HG02981 (cell line): ENCODE data around the gene FAT3.

ENCODE experiments used
- ATAC-seq: cut with Tn5 transposase; IDR thresholded peaks from one replicate; pipeline ENCODE4 v1.9.1; 2021; ENCODE audit warnings: mild to moderate bottlenecking, moderate library complexity; ENCODE audit not compliant: unreplicated experiment

Gene FAT3

DNA sequence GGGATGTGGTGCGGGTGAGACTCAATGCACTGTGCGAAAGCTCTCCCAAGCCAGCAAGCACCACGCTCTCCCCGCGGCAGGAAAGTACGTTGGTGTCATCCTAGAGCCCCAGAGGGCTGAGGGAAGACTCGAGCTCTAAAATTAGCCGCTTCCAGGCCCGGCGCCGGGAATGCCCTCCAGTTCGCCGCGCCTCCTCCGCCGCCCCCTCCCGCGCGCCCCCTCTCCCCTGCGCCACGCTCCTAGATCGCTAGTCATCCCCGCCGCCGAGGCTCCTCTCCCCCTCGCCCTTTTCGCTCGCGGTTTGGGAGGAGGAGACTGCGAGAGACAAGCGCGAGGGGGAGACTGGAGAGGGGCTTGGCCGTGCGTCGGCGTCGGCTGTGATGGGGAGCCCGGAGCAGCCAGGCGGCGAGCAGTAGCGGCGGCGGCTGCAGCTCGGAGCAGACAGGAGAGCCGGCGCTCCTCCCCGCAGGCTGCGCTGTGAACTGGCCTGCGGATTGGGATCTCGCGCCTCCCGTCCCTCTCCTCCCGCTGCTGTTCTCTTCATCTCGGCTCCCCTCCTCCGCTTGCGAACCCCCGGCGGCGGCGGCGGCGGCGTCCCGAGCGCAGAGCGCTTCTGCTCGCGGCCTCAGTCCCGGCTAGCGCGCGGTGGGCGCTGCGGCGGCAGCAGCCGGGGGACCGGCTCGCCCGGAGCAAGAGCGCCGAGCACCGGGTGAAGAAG lies at the start of gene FAT3:
Gene FAT3, plus strand, starts transcription at position 412 of the 718 bp plus-strand sequence. CDS start 127,295 bp downstream, outside the sequence.
- ATAC-seq = no peak

DNA sequence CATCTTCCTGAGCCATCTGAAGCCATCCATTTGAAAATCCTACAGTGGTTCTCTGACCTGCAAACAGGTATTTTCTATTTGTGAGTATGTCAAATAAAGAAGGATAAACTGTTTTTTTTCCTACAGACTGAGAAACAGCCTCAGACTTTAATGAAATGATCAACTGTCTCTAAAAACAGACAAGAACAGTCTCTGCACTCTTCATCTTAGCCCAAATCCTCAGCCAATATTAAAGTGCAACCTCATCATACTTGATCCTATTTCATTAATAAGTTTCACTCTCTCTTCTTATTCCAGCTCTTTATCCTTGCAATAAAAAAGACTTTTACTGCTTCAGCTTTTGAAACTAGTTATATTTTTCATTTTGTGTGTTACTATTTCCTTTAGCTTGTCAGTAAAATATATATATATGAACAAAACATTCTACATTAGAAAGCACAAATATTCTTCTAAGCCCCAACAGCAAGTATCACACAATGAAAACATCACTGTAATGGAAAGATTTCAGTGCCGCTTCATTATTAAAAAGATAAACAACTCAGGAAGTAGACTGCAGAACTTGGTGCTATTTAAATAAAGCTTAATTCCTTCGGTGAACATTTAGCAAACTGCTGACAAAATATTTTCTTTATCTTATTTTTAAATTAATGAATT lies 45.5 kb upstream of the FAT3 start:
- no peak for ATAC-seq

DNA sequence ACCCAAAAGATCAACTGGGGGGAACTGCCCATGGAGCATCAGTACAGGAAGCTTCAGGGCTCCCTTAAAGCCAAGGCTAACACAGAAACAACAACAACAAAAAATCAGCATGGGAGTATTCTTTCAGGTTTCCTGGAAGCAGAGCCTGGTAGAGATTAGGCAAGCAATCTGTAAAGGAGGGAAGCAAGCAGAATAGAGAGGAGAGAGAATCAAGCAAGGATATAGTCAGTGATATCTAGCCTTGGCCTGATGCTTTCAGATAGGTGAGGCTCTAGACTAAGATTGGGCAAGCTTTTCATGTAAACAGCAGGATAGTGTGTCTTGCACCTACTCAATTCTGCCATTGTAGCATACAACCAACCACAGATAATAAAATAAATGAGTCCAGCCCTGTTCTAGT lies 44.4 kb upstream of the FAT3 start:
- ATAC-seq = no peak

DNA sequence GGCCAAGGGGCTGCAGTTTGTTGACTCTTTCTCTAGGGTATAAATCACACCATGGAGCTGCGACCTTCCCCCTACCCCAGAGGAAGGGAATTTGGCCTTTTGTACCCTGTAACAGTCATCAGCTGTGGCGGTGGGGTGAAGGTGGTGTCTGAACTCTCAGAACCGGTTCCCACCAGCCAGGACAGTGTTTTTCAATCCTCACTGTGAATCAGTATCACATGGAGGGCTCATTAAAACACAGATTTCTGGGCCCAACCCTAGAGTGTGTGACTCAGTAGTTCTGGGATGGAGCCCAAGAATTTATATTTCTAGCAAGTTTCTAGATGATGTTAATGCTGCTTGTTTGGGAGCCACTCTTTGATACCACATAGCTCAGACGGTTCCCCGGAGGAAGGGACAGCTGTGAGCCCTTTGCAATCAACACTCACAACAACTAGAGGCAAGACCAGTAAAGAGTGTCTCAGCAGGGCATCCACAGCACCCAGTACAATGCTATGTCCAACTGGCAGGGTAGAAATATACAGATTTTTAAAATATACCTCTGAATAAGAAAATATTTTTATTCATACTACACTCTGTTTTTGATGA lies 43.9 kb upstream of the FAT3 start:
- no peak for ATAC-seq

DNA sequence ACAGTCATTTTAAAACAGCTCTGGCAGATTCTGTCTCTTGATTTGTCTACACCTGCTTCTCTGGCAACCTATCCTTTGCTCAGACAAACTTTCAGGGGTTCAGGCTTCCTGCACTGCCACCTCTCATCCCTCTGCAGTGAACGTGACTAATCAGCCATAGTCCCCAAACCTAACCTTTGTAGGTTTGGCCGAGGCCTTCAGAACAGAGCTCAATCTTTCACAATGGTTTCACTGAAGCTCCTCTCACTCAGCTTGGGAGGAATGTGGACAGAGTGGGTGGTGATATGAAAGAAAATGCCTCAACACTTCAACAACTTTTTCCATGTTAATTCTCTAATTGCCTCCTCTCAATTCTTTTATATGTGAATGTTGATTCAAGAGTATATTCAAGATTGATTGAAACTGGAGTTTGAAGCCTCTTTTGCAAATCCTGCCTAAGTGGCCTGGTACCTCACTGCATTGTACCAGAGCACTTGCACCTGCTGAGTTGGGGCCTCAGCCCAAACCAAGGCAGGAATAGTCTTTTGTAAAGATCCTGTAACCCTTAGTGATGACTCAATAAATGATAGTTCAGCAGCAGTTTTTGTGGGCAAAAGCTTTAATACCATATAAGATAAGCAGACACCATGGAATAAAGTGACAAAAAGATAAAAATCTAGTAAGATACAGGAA lies 33.9 kb upstream of the FAT3 start:
- ATAC-seq = no peak

DNA sequence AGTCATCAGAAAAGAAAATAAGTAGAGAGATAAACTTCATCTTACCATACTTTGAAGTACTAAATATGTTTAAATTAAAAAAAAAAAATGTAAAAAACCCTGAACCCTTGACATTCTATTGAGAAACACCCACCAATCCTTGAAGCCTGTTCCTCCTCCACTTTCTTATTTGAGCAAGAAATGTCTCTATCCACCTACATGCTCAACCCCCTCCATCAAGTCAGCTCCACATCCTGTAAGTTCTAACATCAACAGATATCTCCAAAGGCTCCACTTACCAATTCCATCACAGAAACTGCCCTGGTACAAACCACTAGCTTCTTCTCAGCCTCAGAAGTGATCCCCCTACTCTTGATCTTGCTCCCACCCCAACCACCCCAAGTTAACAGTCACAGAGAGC lies 32.5 kb upstream of the FAT3 start:
- no peak for ATAC-seq

DNA sequence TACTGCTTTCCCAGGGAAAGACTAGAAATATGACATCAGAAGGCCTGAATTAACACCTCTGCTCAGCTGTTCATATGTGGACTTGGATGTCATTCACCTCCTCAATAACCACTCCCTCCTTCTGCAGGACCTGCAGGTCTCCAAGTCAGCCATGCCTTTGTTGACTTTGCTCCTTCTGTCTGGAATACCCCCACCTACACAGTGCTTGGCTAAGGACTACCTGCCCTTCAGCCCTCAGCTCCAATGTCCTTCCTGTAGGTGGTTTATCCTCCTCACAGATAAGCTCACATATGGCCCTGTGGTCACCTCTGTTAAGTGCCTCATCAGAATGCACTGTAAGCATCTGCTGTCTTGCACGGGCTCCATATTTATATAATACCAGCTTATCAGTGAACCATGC lies 26.4 kb upstream of the FAT3 start:
- ATAC-seq = no peak

DNA sequence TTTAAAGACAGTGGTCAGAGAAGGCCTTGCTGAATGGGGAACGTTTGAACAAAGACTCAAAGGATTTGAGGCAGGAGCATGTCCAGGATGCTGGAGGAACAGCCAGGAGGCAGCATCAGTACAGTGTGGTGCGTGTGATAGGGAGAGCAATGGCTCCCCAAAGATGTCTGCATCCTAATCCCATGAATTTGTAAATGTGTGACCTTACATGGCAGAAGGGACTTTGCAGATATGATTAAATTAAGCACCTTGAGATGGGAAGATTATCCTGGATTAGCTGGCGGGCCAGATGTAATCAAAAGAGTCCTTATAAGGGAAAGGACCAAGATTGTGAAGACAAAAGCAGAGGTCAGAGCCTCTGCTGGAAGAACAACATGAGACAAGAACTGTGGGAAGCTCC lies 24.6 kb upstream of the FAT3 start:
- ATAC-seq = no peak

DNA sequence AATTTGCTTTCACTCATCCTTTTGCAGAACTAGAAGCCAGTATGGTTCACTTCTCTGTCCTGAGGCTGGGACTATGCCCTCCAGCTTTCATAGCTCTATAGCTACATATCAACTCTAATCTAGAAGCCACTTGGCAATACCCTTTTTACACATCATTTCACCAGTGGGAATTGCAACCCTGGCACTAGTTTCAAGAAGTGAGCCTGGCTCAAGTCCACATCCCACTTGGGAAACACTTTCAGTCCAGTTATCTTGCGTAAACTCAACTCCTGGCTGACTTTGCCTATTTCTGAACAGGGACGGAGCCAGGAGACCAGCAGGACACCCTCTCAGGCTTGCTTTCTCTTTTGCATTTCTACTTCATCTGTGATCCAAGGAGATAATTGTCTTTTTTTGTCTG lies 19.9 kb upstream of the FAT3 start:
- ATAC-seq = no peak

DNA sequence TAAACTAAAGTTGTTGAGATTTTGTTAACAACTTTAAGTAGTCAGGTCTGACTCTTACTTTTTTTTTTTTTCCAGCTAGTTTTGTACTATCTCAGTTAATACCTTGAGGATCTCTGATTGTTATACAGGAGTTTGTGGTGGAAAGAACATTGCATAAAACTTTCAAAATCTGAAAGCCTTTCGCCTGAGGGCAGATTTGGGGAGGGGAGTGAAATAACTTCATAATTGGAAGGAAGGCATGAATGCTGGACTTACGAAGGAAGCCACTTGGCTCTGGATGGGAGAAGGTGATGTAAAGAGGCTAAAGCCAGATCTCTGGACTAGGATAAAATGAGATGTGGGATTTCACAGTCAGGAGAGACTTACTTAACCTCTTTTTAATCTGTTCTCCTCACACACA lies 18.2 kb upstream of the FAT3 start:
- no peak for ATAC-seq

DNA sequence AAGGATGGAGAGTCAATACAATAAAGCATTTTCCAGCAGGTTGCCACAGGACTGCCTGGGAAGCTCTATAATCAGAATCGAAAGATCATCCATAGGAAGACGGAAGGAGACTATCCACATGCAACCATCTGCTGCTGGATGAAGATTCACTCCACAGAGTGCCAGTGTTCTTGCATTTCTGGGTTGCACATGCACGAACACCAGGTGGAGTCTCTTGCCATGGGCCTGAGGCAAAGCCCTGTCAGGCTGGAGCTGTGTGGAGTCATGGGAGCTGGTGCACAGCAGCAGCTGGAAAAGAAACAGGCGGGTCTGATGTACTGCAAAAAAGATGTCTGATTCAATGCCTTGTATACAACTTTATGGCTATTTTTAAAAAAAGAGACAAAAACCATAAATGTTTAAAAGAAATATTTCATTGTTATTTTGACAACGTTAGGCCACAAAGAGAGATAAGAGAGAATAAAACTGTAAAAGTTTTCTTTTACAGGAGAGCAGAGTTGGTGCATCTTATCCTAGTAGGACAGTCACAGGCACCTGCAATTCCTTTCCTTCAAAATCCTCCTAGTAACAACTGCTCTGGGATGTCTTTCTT lies 12.9 kb upstream of the FAT3 start:
- ATAC-seq = no peak

DNA sequence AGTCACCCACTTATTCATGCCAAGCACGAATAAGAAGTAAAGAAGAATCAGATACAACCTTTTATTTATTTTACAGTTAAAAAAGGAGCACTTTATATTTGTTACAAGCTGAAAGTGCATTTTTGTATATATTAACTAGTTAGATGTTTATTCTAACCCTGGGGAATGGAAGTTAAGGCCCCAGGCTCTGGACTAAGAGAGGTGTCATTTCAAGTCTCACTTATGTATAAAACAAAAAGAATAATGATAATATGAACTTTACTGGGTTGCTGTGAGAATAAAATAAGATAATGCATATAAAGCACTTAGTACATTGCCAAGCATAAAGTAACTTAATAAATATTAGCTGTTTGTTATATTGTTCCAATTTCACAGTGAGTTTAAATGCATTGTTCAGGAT lies 12.1 kb upstream of the FAT3 start:
- no peak for ATAC-seq

DNA sequence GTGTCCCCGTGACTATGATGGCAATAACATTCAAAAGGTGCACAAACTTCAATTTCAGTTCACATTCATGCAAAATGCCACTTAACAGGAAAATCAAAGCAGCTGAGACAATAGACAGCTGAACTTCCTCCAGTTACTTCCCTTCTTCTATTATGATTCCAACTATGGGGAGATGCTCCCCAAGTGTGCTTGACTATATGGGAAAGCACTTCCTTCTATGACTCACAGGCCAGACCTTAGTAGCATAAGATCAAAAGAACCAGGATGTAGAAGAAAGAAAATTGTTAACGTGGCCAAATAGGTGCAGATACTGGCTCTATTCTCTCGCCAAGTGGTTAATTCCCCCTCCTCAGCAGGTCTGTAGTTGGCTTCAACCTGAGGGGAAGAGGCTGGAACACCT lies 7.8 kb upstream of the FAT3 start:
- ATAC-seq = no peak

DNA sequence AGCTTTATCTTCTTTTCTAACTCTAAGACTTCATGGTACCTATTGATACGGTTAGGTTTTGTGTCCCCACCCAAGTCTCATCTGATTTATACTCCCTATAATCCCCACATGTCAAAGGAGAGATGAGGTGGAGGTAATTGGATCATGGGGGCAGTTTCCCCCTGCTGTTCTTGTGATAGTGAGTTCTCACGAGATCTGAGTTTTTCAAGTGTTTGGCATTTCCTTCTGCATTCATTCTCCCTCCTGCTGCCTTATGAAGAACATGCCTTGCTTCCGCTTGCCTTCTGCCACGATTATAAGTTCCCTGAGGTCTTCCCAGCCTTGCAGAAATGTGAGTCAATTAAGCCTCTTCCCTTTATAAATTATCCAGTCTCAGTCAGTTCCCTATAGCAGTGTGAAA lies 5.1 kb upstream of the FAT3 start:
- ATAC-seq = no peak

DNA sequence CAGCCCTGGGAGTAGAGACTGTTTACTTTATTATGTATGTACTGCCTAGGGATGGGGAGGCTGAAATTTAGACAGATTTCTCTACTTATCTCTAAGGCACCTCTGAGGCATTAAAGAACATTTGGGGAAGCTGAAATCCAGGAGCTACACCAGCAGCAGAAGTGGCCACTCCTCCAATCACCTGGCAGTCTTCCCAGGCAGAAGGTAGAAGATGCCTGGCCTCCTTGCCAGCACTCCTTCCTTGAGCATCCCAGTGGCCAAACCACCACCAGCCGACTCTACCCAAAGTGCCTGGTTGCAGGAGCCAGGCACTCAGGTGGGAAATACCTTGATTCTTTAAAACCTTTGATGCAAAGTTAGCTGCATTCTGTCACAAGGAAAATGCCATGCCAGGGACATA lies 1.9 kb upstream of the FAT3 start:
- ATAC-seq = no peak

DNA sequence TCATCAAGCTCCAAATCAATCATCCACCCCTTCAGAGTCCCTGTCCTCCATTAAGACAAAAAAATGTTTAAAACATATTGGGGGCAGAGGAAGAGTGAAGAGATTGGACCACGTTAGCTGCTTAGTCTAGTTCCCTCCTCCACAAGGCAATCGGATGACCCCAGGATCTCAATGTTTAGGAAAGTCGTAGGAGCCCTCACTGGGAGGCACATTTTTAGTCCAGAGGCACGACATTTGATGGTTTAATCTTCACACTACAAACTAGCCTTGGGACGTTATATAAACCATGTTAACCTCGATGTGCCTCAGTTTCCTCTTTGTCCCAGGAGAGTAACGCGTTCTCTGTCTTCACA lies 588 bp upstream of the FAT3 start:
- ATAC-seq = no peak

DNA sequence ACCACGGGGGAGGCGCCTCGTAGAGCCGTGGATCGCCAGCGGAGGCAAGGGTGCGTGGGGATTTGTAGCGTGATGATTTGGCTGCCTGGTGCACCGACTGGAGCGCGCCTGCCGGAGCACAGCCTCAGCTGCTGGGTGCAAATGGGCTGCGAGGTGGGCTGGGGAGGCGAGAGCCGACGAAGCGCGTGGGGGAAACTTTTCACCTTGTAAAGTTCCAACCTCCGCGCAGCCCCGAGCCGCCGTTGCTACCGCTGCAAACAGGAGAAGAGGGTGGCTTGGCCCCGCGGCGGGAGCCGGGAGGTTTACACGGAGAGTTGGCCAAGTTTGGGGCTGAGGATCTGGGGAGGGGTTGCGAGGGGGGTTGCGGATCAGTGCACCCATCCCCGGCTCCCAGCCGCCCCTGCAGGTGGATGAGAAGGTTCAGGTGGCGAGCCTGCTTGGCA lies 528 bp downstream of the FAT3 start:
- no peak for ATAC-seq

DNA sequence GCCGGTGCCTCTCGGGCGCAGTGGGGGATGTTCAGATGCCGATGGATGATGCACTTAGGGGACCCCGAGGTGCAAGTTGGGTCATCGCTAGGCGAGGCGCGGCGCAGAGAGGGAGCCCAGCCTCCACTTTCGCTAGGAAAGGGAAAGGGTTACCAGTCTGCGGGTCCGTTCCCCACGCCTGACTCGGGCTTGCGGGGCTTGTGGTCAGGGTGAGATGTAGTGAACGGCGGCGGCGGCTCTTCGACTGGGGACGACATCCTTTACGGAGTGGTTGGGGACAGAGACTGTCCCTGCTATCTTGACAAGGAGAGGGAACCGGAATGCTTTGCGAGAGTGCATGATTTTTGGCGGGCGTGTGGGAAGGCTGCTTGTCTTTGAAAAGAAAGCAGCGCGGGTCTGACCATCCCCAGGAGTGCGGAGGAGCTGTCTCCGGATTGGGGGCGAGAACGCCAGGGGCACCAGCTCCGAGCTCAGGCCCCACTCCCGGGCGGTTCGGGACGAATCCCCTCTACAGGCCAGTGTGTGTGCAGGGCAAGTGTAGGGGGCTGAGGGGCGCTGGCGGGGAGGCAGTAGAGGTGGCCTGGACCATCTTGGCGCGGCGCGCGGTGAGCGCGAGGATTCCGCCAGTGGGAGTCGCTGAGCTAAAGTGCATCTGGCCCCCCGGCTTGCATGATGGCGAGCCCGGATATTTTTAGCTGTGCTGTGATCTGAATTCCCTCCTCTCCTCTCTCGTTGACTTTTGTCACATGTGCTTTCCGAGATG lies 1.1 kb downstream of the FAT3 start:
- no peak for ATAC-seq

DNA sequence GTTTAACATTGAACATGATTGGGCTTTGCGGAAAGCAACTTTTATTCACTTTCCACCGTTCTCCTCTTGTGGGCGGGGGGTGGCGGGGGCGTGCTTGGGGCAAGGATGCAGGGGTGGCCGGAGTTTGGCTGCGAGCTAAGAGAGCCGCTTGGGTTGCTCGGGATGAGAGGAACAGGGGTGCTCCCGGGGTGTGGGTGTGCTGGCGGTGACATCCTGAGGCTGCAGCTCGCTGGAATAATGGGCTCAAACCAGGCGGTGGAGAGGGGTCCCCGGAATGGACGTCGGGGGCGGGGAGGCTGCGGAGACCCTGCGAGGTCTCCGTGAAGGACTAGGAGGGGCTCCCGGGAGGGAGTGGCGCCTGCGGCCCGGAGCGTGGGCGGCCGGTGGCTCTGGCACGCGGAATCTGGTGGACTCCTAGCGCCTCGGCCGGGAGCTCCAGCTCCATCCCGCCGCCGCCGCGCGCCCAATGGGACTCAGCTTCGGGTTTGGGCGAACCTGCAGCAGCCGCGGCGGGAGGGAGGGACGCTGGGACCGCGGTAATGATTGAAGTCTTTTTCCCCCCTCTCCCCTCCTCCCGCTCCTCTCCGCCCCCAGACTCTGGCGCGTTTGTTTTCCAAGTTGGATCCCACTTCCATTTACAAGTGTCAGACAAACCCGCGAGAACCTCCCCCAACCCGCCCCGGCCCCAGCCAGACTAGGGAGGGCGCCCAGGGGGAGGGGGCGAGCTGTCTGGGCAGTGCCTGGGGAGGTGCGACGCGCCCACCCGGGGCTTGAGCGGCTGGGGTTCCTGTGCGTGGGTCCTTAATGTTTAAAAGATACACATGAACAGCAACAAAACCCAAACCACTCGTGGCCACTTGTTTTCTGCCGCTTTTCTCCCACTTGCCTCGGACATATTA lies 2.0 kb downstream of the FAT3 start:
- ATAC-seq = no peak
